ENCODE measurements around the gene SLC25A25. TPM values are rescaled to one million over a fixed set of nuclear protein-coding genes. Genes with fewer than 3 reads are reported as not detected.

SLC25A25 gene
- total and polyA plus RNA-seq, 2 of the 8 experiments (the other 6 are each of a cell fraction or from before 2014, with no cell fraction given), result 6.5 to 18.5 TPM

- WGBS, 2 experiments (ENCODE audit: extremely low coverage in 1 of 2, insufficient coverage in 1 of 2, insufficient read length in 1 of 2, insufficient replicate concordance in 2 of 2, low coverage in 1 of 2, low lambda C conversion rate in 2 of 2, missing lambda C conversion rate in 1 of 2), result 88% methylated on average over 10 of the region's 10 CpGs; no CpG with 5 or more reads in 1 of the 2 experiments
- POLR2A ChIA-PET (ENCODE audit: partially characterized antibody), result interaction anchor here (1.1 to 1.2 kb wide), 3 partner anchors 10 to 150 kb away, joined by 3 to 4 read pairs (median 3); partner anchors contain the start of gene DPM2
Measured at GRCh38 chr9:128087262-128087661, 19.2 kb downstream of the SLC25A25 start.

More at GRCh38 chr9:128087262-128087661, 19.2 kb downstream of the SLC25A25 start:
- H4K5ac ChIP-seq (ENCODE audit: insufficient read length, low read depth, low read length), result no peak overlapping the region
- no peak overlapping the region for H3K18ac ChIP-seq (ENCODE audit: extremely low read depth, low read length)
- H3K4ac ChIP-seq (replicated peaks; ENCODE audit: insufficient read length, low read depth, low read length), result no peak overlapping the region
- H3K27ac ChIP-seq (ENCODE audit: low read depth, low read length), result no peak overlapping the region
- H2BK12ac ChIP-seq (ENCODE audit: low read depth, low read length), result no peak overlapping the region
- no peak overlapping the region for H2BK5ac ChIP-seq (ENCODE audit: low read depth, low read length)
- H3K56ac ChIP-seq (replicated peaks; ENCODE audit: insufficient read length, low read depth, low read length), result no peak overlapping the region
- H3K23me2 ChIP-seq (ENCODE audit: low read depth, low read length), result no peaks in the 10 kb centered on the region
- no peak overlapping the region for H2AK5ac ChIP-seq (ENCODE audit: low read depth, low read length)
- H4K91ac ChIP-seq (replicated peaks; ENCODE audit: insufficient read length, low read length), result no peak overlapping the region
- H2BK20ac ChIP-seq (ENCODE audit: low read length), result no peak overlapping the region
- H3K79me1 ChIP-seq (ENCODE audit: low read depth, low read length), result peaks cover 4% of the 10 kb centered on the region
- CTCF ChIA-PET (ENCODE audit: partially characterized antibody), result interaction anchor here (0.6 to 3.8 kb wide), 14 partner anchors 10 to 168 kb away, joined by 3 to 17 read pairs (median 4); no protein-coding TSS in a partner anchor
- H3K14ac ChIP-seq (ENCODE audit: insufficient read length), result no peak overlapping the region
- no peaks in the 10 kb centered on the region for H3K9me3 ChIP-seq (ENCODE audit: insufficient read depth in 2 of 2, low read depth in 1 of 2, low read length in 1 of 2)
- no peak overlapping the region for H2BK15ac ChIP-seq (ENCODE audit: low read length)
- peaks cover 2 to 5% (median 2%) of the 10 kb centered on the region in 4 experiments; a peak in 4 of 7 replicates for H3K4me1 ChIP-seq (replicated peaks in 1 of 4; ENCODE audit: control insufficient read depth in 3 of 4, insufficient read depth in 4 of 4, low read length in 3 of 4)
- no peak for TF ChIP-seq POLR2AphosphoS5 (IDR thresholded peaks at IDR 0.05; ENCODE audit: low read depth, low read length)
- no peak for TF ChIP-seq EZH2 (IDR thresholded peaks at IDR 0.05; ENCODE audit: low read depth, low read length, severe bottlenecking)
- TF ChIP-seq CBX5 (IDR thresholded peaks at IDR 0.05; ENCODE audit: low read depth, low read length), result no peak
- TF ChIP-seq EGR1 (IDR thresholded peaks at IDR 0.05; ENCODE audit: borderline replicate concordance, low read depth, low read length), result no peak
- no peak for TF ChIP-seq NRF1 (IDR thresholded peaks at IDR 0.05; ENCODE audit: low read depth, low read length)
- TF ChIP-seq SIN3A (conservative IDR thresholded peaks at IDR 0.05 in 1 of 2, IDR thresholded peaks at IDR 0.05 in 1 of 2; ENCODE audit: low read depth in 1 of 2, low read length in 2 of 2), result no peak
- TF ChIP-seq BACH1 (IDR thresholded peaks at IDR 0.05; ENCODE audit: low read length), result no peak
- TF ChIP-seq KDM1A (IDR thresholded peaks at IDR 0.05; ENCODE audit: borderline replicate concordance, low read length), result no peak
- no peak for TF ChIP-seq YY1 (IDR thresholded peaks at IDR 0.05; ENCODE audit: low read depth, low read length)
- TF ChIP-seq CEBPB (IDR thresholded peaks at IDR 0.05; ENCODE audit: low read depth, low read length), result no peak
- no peak for TF ChIP-seq GTF2F1 (IDR thresholded peaks at IDR 0.05; ENCODE audit: borderline replicate concordance, low read depth, low read length)
- no peaks in the 10 kb centered on the region for H3K27me3 ChIP-seq (replicated peaks in 1 of 4; ENCODE audit: control insufficient read depth in 3 of 4, extremely low read depth in 1 of 4, insufficient read depth in 3 of 4, low read length in 3 of 4)
- DNase-seq (ENCODE audit: low read depth in 1 of 2, low spot score in 2 of 2), result no peak
- H3K4me2 ChIP-seq (ENCODE audit: insufficient read depth in 1 of 2, low read depth in 2 of 2, low read length in 2 of 2), result no peak overlapping the region
- no peak overlapping the region for H2BK120ac ChIP-seq (replicated peaks; ENCODE audit: low read depth, low read length)
- no peak overlapping the region for H3K9ac ChIP-seq (replicated peaks in 1 of 4; ENCODE audit: extremely low read depth in 1 of 4, low read depth in 3 of 4, low read length in 3 of 4)
- H4K20me1 ChIP-seq (replicated peaks in 1 of 2; ENCODE audit: control insufficient read depth in 1 of 2, insufficient read depth in 2 of 2, low read length in 2 of 2), result peaks cover 2 to 5% of the 10 kb centered on the region in 2 experiments
- H3K4me3 ChIP-seq (ENCODE audit: extremely low read depth in 1 of 4, insufficient read depth in 2 of 4, low read depth in 3 of 4, low read length in 4 of 4), result no peak overlapping the region
- peaks cover 0 to 20% of the 10 kb centered on the region in 2 experiments; a peak in 2 of 4 replicates for H3K79me2 ChIP-seq (ENCODE audit: control insufficient read depth in 1 of 2, insufficient read depth in 2 of 2, low read length in 2 of 2)
- no peak overlapping the region for H3K23ac ChIP-seq (ENCODE audit: insufficient read length)
- no peaks in the 10 kb centered on the region for H3K36me3 ChIP-seq (ENCODE audit: control insufficient read depth in 2 of 4, insufficient read depth in 4 of 4, low read length in 3 of 4)
- H4K8ac ChIP-seq (ENCODE audit: extremely low read depth, insufficient read depth, low read length), result no peak overlapping the region
- no peak for FAIRE-seq
- no peak overlapping the region for H2AFZ ChIP-seq (ENCODE audit: low read length)
